HG03521 (cell line): ENCODE results near the gene KRTAP19-7.

ENCODE experiments used
- ATAC-seq: cut with Tn5 transposase; IDR thresholded peaks from one replicate; pipeline ENCODE4 v1.9.1; 2021; ENCODE audit warnings: mild to moderate bottlenecking, moderate library complexity; ENCODE audit not compliant: unreplicated experiment

Gene KRTAP19-7

DNA sequence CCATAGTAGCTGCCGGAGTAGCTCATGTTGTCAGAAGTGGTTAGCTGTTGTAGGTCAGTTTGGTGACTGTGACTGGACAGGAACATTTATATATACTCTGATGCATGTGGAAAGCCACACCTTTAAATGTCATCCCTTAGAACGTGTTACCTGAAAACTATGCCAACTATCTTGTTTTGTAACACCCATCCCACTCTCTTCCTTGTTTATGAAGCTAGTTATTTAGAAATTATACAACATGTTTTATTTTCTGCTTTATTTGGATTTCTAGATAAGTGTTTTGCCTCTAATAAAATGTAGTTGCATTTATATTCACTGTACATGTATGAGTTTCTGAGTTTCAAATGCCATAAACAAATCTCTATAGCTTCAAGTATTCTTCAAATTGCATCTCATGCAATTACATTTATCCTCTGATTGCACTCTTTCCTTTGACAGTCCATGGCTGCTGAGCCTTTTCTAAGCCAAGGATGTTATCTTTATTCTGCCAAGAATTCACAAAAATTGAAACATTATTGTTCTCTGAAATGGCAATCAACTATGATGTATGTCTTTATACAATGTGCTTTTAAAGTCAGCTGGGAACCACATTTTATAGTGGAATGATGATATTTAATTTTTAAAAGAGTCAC lies at the start of gene KRTAP19-7:
KRTAP19-7 (minus strand) TSS at position 51 of the 632 bp plus-strand sequence; CDS start at position 26, 25 bp downstream.
- no peak for ATAC-seq

GRCh38 chr21:30605968-30606367 lies 44.9 kb upstream of the KRTAP19-7 start:
- ATAC-seq, result no peak

- no peak for ATAC-seq
These were observed 39.7 kb upstream of the KRTAP19-7 start, which contains the start of gene KRTAP22-1 for GRCh38 chr21:30600787-30601186. KRTAP22-1 (plus strand) TSS chr21:30601087.

- ATAC-seq, result no peak
These were observed 37.7 kb upstream of the KRTAP19-7 start, which contains the start of gene KRTAP6-2 for GRCh38 chr21:30598802-30599201. KRTAP6-2 (minus strand) TSS chr21:30598902; CDS start chr21:30598874, 28 bp downstream.

DNA sequence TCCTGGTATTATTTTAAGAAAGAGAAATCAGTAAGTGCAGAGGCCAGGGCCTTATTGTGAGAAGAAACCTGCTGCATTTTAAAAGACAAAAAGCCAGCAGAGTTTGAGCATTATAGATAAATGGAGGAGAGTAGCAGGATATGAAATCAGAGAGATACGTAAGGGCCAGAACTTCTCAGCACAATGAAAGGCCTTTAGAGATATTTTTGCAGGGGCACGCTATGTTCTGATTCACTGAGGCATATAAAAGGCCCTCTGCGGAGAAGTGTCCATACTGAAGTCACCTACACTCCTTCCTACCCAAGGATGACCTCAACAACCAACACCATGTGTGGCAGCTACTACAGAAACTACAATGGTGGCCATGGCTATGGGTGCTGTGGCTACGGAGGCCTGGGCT lies 31.0 kb upstream of the KRTAP19-7 start, which contains the start of gene KRTAP6-3:
KRTAP6-3 (plus strand) TSS at position 301 of the 400 bp plus-strand sequence; CDS start at position 307, 6 bp downstream.
- no peak for ATAC-seq

GRCh38 chr21:30590297-30590696 lies 29.2 kb upstream of the KRTAP19-7 start, which contains the start of gene KRTAP22-2:
KRTAP22-2 (minus strand) TSS chr21:30590397.
- ATAC-seq, result no peak

DNA sequence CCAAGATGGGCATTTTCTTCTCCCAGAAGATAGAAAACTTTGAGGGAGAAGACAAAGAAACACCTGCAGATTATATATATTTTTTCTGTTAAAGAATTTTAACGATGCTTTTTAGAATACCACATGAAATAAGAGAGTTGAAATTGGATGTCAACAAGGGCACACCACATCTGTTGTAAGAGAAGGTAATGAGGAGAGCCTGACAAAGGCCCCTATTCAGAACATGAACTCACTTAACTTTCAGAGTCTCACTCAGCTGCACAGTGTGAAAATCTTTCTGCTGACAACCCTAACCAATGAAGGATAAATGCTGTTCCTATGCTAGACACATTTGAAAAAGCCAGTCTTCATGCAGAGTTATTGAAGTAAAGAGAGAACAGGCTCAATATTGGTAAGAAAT lies 21.8 kb upstream of the KRTAP19-7 start:
- no peak for ATAC-seq

DNA sequence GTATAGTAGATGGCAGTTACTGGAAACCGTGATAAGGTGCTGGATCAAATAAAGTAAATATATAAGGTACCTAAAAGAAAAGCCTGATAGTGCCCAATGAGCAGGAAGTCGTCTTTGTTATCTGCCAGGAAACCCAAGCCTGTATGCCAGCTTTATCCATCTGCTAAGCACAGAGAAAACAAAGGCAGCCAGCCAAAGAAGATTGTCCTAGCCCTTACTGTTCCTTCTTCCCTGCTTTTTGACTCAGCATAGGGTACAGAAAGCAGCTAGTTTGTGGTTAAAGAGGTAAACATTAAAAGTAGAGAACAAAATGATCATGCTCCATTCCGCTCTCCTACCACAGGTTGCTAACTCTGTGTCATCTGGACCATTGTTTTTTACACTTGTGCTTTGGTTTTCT lies 19.0 kb upstream of the KRTAP19-7 start:
- no peak for ATAC-seq

DNA sequence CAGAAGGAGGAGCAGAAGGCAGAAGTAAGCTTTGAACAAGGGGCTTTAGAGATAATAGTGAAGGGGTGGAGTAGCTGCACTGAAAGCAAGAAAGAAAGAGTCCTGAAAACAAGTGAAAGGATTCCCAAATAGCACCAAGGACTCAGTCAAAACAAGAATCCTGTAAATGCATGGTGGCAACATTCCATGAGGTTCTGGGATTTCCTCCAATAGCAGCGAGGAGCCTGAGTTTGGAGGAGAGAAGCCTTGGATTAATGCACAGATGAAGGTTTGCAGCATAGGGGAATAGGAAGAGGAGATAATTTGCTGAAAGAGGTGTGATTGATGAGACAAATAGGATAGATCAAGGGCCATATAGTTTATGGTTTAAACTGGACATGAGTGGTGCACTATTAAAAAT lies 18.2 kb upstream of the KRTAP19-7 start:
- ATAC-seq, result no peak

- no peak for ATAC-seq
These were observed 16.7 kb upstream of the KRTAP19-7 start for GRCh38 chr21:30577766-30578165.

GRCh38 chr21:30567617-30568016 lies 6.5 kb upstream of the KRTAP19-7 start:
- ATAC-seq, result no peak

DNA sequence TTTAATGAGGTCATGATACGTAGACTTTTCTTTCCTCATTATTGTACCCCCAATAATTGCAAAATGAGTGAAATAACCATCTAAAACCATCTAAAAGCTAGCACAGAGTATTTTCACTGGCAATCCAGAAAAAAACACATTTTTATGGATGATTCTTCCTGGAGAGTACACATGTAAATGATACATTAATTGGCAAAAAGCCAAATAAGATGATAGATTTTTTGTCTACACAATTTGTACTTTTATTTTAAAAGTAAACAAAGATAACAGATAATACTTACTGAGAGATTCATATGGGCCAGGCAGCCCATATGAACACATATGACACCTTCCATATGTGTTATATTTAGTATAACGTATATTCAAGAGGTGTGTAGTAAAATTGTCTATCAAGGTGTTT lies 2.5 kb upstream of the KRTAP19-7 start:
- no peak for ATAC-seq

DNA sequence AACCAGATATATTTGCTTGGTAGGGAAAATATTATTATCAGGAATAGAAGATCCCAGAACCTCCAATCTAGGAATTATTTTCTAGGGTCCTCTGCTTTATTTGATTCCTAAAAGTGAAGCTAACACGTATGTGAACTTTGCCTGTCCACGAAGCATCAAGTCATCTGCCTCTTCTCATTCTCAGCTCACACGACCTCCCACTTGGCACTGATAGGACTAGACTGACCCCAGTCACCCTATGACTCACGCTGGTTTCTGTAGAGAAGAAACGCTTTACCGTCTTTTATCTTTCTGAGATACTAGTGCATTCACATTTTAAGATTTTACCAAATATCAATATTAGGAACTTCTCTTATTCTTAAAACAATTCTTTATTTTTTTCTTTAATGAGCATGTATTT lies 2.0 kb upstream of the KRTAP19-7 start:
- ATAC-seq, result no peak

DNA sequence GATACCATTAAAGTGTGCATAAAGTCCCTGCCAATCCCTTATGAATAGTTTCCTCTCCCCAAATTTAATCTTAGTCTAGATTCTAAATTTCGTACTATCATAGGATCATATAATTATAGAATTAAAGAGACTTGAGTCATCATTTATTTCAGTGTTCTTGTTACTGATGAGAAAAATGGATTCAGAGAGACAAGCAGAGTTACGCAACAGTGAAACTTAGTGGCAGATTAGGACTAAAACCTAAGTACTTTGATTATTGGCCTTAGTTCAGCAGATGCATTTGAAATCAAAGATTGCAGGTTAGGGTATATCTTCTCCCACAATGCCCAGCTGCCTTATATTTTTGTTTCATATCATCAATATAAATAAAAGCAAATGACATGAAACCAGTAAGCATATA lies 843 bp upstream of the KRTAP19-7 start:
- no peak for ATAC-seq

- no peak for ATAC-seq
These were observed 6.0 kb downstream of the KRTAP19-7 start for GRCh38 chr21:30555095-30555494.

DNA sequence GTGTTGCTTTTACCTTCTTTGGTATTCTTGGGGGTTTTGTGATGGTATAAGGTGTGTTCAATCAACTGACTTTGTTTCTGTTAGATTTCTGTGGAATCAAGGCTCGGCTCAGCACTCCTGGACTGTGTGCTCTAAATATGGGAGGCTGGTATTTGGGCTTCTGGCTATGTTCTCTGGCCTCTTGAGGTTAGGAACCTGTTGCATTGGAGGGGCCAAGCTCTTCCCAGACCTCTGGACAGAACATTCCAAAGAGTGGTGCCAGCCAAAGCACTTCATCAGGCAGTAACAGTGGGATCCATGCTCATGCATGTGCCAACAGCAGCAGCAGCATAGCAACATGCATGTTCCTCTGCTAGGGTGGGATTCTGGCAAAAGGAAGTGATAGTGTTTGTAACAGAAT lies 8.3 kb downstream of the KRTAP19-7 start:
- ATAC-seq, result no peak

- ATAC-seq, result no peak
These were observed 19.4 kb downstream of the KRTAP19-7 start, which contains the start of gene KRTAP19-6 for GRCh38 chr21:30541764-30542163. KRTAP19-6 (minus strand) TSS chr21:30541864; CDS start chr21:30541833, 31 bp downstream.

- no peak for ATAC-seq
These were observed 42.2 kb downstream of the KRTAP19-7 start for GRCh38 chr21:30518876-30519275.

DNA sequence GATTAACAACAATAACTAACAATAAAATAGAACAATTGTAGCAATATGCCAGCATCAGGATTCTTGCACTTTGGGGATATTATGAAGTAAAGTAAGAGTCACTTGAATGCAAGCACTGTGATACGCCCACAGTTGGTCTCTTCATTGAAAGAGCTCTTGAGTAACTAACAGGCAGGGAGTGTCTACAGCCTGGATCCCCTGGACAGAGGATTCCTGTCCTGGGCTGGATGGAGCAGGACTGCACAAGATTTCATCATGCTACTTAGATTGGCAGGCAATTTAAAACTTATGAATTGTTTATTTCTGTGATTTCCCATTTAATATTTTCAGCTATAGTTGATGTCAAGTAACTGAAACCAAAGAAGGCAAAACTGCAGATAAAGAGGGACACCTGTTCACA lies 45.4 kb downstream of the KRTAP19-7 start:
- no peak for ATAC-seq
